IPS-15b (cell line): Measurements from ENCODE around the gene KRT73.

Experiments used
- H3K27me3 ChIP-seq: one replicate; pipeline ENCODE4 v1.6.1; 2013; ENCODE audit warnings: low read length; ENCODE audit not compliant: control insufficient read depth, insufficient read depth
- H3K36me3 ChIP-seq: one replicate; pipeline ENCODE4 v1.6.1; 2013; ENCODE audit warnings: low read length; ENCODE audit not compliant: control insufficient read depth, insufficient read depth
- H3K4me1 ChIP-seq: one replicate; pipeline ENCODE4 v1.6.1; 2013; ENCODE audit warnings: mild to moderate bottlenecking, low read length; ENCODE audit not compliant: control insufficient read depth, insufficient read depth
- H3K4me3 ChIP-seq: one replicate; pipeline ENCODE4 v1.5.1; 2013; ENCODE audit warnings: low read depth, low read length
- H3K9ac ChIP-seq: one replicate; pipeline ENCODE4 v1.6.1; 2013; ENCODE audit warnings: low read depth, mild to moderate bottlenecking, low read length
- H3K9me3 ChIP-seq: one replicate; pipeline ENCODE4 v1.6.1; 2013; ENCODE audit warnings: mild to moderate bottlenecking, low read length; ENCODE audit not compliant: control insufficient read depth, insufficient read depth

KRT73 gene

DNA sequence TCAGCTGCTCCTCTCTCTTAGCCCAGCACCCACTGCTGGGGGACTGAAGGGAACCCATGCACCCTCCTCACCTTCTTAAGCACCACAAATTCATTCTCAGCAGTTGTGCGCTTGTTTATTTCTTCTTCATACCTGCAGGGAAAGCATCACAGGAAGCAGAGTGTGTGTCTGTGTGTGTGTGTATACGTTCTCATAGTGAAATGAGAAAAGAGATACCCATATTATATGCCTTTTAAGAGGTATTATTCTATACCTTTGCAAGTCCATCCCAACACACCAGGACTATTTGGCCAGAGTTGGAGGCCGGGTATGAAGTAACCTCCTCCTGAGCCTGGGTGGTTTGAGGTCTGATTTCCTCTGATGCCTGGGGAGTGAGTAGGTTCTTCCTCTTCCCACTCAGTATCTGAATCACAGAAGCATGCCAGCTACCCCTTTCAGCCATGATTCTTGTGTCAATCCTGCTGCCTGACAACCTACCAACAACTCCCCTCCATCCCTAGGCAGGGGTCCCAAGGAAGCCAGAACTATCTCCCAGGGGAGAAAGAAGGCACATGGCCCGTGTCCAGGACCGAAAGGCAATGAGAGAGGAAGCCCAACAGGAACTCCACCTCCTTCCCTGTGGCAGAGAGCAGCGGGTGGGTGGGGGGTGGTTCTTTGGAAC, 3.0 kb downstream of the KRT73 start:
- H3K36me3 ChIP-seq: no peaks in the 10 kb centered on the region

DNA sequence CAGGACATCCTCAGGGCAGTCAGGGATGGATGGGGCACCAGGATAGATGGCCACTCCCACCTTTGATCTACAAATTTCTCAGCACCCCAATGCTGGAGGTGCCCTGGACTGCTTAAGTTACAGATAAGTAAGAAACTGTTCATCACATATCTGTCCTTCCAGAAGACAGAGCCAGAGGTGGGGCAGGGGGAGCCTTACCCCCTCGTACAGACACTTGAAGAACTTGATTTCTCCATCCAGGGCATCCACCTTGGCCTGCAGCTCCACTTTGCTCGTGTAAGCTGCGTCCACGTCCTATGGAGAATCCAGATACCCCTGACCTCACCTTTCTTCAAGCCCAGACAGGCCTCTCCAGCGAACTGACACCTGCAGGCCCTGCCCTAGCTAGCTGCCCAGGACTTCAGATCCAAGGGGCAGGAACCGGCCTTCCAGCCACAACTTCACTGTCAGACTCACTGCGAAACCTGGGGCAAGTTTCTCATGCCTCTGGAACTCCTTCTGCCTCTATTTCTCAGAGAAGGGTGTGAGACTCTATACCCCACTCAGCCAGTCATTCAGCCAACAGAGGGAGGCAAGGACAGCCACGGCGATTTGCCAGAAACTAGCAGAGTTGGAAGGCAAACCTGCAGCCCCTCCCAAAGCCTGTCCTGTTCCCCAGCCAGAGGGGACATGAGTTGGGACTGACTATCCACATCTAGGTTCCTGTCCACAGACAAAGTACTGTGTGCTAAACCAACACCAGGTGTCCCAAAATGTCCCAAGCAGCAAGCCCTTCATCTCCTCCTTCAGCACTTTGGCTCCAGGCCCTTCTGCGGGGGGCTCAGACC, 3.8 kb downstream of the KRT73 start:
- no peak overlapping the region for H3K9ac ChIP-seq
- peaks cover 2% of the 10 kb centered on the region for H3K4me1 ChIP-seq
- no peaks in the 10 kb centered on the region for H3K36me3 ChIP-seq
- peaks cover 5% of the 10 kb centered on the region for H3K27me3 ChIP-seq
- H3K4me3 ChIP-seq: no peak overlapping the region
- no peaks in the 10 kb centered on the region for H3K9me3 ChIP-seq

More for the DNA sequence above, 3.0 kb downstream of the KRT73 start:
- Histone ChIP-seq H3K4me1 (peaks cover 2% of the 10 kb centered on the region), H3K4me3 (no peak overlapping the region), H3K9ac (no peak overlapping the region), H3K9me3 (no peaks in the 10 kb centered on the region), H3K27me3 (peaks cover 5% of the 10 kb centered on the region)

DNA sequence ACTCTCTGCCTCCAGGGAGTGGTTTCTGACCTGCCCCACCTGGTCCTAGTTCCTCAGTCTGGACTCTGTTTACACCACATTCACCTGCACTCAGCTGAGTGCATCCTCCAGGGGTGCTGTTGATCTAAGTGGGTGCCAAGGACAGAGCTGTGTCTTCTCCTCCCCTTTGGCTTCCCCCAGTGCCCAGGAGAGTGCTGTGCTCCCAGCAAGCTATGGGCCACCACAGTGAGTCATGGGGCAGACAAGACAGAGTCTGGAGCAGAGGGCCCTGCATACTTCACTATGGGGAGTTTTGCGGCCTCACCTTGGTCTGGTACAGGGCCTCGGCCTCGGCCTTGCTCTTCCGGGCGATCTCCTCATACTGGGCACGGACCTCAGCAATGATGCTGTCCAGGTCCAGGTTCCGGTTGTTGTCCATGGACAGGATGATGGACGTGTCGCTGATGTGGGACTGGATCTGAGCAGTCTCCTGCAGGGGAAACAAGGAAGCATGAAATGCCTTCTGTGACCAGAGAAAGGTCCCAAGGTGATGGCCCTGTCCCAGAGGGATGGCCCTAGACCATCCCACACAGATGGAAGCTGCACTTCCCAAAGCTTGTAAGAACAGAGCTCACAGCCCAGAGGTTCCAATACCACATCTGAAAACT, 4.9 kb downstream of the KRT73 start:
- no peak overlapping the region for H3K4me3 ChIP-seq
- peaks cover 5% of the 10 kb centered on the region for H3K27me3 ChIP-seq
- no peaks in the 10 kb centered on the region for H3K9me3 ChIP-seq
- H3K9ac ChIP-seq: no peak overlapping the region
- no peaks in the 10 kb centered on the region for H3K36me3 ChIP-seq
- H3K4me1 ChIP-seq: peaks cover 2% of the 10 kb centered on the region

DNA sequence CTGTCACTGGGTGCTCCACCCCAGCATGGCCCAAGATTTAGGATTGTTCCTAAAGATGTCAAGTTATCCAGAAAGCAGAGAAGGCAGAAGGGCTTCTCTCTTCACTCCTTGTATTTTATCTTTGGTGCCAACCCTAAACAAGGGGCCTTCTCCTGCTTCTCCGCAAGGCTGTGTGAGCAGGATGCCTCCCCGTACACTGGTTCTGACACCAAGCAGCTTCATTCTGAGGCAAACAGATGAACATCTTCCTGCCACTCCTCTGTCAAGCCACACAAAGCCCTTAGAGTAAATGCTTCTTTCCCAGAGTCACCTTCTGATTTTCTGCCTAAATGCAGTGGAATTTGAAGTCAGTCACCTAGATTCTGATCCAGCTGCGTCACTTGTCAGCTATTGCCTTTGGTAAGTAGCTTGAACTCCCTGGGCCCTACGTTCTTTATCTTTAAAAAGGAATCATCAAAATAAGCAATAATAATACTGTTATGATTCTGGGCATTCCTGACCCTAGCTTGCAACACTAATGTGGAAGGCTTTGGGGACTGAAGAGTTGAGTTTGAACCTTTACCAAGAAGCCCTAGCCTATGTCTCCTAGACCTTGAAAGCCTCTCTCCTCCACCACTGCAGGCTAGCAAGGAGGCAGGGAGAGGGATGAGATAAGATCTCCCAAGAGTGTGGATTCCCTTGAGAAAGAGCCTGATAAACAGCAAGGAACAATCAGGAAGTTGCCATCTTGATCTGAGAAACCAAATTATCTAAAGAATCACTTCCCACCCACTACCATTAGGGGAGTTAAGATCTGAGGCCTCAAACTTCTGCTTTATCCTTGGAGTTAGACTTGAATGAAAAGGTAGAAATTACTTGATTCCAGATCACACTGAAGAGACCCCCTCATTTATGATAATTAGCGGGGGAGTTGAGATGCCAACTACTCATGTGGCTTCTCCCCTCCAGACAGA, 5.7 kb downstream of the KRT73 start:
- Histone ChIP-seq H3K4me3 (no peak overlapping the region), H3K9ac (no peak overlapping the region), H3K4me1 (peaks cover 2% of the 10 kb centered on the region), H3K27me3 (peaks cover 5% of the 10 kb centered on the region), H3K9me3 (no peaks in the 10 kb centered on the region), H3K36me3 (no peaks in the 10 kb centered on the region)

DNA sequence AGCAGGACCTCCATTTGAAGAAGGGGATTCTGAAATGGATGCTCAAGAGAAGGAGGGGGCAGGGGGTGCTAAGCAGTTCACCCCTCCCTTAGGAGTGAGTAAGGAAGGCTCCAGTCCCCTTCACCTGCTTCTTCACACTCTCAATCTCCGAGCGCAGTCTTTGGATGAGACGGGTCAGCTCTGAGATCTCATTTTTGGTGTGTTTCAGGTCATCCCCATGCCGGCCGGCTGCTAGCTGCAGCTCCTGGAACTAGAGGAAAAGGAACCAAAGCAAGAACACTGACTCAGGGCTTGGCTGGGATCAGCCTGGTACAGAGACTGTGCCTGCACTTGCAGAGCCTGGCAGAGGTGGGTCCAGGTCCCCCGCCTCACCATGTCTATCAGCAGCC, 7.3 kb downstream of the KRT73 start:
- no peak overlapping the region for H3K9ac ChIP-seq
- H3K9me3 ChIP-seq: no peaks in the 10 kb centered on the region
- H3K27me3 ChIP-seq: peaks cover 5% of the 10 kb centered on the region
- H3K4me1 ChIP-seq: peaks cover 2% of the 10 kb centered on the region
- no peak overlapping the region for H3K4me3 ChIP-seq
- H3K36me3 ChIP-seq: no peaks in the 10 kb centered on the region

DNA sequence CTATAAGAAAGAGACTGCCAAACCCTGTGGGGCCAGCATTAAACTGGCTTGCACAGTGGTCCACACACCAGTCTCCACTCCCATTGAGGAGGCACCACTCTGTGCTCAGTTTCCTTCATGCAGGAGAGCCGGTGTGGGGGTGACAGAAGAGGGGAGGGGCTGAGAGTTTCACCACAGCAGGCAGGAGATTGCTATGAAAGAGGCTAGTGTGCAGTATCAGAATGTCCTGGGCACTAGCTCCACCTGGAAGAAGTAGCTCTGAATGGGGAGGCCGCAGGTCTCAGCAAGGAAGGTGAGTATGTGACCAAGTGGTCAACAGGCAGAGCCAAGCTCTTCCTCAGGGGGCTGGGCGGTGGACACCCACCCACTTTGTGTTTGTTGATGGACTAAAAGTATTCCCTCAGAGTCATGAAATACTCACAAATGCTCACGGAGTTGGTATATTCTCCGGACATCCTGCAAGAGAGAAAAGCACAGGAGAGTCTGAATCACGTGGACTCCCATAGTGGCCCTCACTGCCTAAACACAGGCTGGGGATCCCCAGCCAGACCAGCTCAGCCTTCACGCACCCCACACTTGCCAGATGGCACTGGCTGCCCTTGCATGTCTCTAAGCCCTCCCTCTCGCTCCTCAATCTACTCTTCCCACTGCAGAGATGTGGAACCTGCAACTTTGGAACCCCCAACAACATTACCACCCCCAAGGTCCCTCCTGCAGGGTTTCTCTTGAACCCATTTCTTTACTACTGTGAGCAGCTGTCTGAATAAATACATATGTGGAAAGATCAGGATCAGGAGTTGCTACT, 9.3 kb downstream of the KRT73 start:
- H3K9me3 ChIP-seq: no peaks in the 10 kb centered on the region
- H3K27me3 ChIP-seq: peaks cover 5% of the 10 kb centered on the region
- H3K4me3 ChIP-seq: no peak overlapping the region
- peaks cover 2% of the 10 kb centered on the region for H3K4me1 ChIP-seq
- H3K36me3 ChIP-seq: no peaks in the 10 kb centered on the region
- no peak overlapping the region for H3K9ac ChIP-seq

DNA sequence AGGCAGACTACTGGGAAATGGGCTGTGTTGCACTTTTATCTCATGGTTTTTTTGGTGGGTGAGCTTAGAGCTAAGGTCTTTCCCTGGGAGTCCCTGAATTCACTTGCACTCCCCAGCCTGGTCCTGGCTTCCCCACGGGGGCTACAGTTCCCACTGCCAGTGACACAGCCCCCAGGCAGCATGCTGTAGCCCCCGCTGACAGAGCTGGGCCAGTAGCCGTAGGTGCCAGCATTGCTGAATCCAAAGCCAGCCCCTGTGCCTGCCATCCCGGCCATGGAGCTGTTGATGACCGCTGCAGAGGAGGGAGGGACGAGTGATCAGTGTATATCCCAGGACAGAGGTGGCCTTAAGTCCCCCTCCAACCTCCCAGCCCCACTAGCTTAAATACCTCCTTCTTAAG, 10.2 kb downstream of the KRT73 start:
- Histone ChIP-seq H3K27me3 (peaks cover 5% of the 10 kb centered on the region), H3K9ac (no peak overlapping the region), H3K9me3 (no peaks in the 10 kb centered on the region), H3K4me1 (peaks cover 2% of the 10 kb centered on the region), H3K4me3 (no peak overlapping the region), H3K36me3 (no peaks in the 10 kb centered on the region)

- no peak overlapping the region for H3K9ac ChIP-seq
- no peak overlapping the region for H3K4me3 ChIP-seq
- H3K36me3 ChIP-seq: no peaks in the 10 kb centered on the region
- peaks cover 2% of the 10 kb centered on the region for H3K4me1 ChIP-seq
- H3K9me3 ChIP-seq: no peaks in the 10 kb centered on the region
- peaks cover 5% of the 10 kb centered on the region for H3K27me3 ChIP-seq
Observed at GRCh38 chr12:52607314-52607713, 11.0 kb downstream of the KRT73 start.

DNA sequence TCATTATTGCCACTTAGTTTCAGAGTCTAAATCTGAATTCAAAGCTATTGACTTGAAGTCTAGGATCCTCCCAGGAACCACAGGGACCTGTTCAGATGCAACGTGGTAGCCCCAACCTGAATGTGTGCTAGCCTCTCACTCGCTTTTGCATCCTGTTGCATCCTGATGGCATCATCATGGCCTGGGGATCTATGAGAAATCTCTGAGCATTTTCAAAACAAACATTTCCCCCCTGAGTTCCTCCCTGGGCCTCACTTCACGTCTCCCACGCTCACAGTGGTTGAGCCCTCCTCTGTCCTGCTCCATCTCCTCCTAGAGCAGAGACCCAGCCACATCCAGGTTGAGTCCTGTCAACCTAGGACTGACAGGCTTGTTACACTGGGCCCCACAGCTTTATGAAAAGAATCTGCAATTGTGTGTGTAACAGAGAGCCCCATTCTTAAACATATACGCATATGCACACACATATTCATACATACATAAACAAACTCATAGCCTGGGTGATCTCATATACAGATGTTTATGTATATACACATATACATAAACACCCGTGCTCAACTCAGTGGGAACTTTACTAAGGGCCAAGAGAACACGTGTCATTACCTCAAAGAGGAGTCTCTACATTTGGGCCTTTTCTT, 11.7 kb downstream of the KRT73 start:
- H3K36me3 ChIP-seq: no peaks in the 10 kb centered on the region
- no peaks in the 10 kb centered on the region for H3K9me3 ChIP-seq
- no peak overlapping the region for H3K9ac ChIP-seq
- H3K4me3 ChIP-seq: no peak overlapping the region
- H3K4me1 ChIP-seq: peaks cover 2% of the 10 kb centered on the region
- H3K27me3 ChIP-seq: peaks cover 5% of the 10 kb centered on the region

DNA sequence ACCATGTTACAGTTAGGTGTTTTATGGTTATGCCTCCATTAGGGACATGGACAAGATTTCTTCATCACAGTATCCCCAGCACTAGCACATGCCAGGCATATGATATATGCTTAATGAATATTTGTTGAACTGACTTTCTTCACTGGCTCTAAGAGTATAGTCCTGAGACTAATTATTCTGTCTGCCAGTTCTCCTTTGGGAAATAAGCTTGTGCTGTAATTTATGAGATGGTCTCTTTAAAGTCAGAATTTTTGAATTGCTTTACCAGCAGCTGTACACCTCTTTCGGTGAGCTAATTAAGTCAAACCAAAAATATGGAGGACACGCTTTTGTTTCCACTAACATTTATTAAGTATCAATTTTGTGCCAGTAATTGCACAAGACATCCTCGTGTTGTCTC, 12.3 kb downstream of the KRT73 start:
- Histone ChIP-seq H3K27me3 (peaks cover 5% of the 10 kb centered on the region), H3K4me1 (peaks cover 2% of the 10 kb centered on the region), H3K9me3 (no peaks in the 10 kb centered on the region), H3K4me3 (no peak overlapping the region), H3K9ac (no peak overlapping the region), H3K36me3 (no peaks in the 10 kb centered on the region)
